Fibroblast of gingiva (primary cell): ENCODE results near the gene DIPK1B.
"Not testable (repeated sequence)": the region's sequence is repeated elsewhere in the genome, so short reads cannot be mapped to it uniquely, and the experiment has no call there.

Experiments
- DNase-seq: peaks from one replicate; pipeline ENCODE4 v3.0.0-alpha.2; 2011; ENCODE audit warnings: low read depth

The DIPK1B gene

GRCh38 chr9:136698635-136699246 is 13.6 kb upstream of the DIPK1B start:
- DNase-seq, result no peak

GRCh38 chr9:136700304-136700703 is 12.1 kb upstream of the DIPK1B start:
- no peak for DNase-seq

GRCh38 chr9:136700959-136701667 is 11.3 kb upstream of the DIPK1B start:
- no peak for DNase-seq

GRCh38 chr9:136701668-136702053 is 10.7 kb upstream of the DIPK1B start:
- DNase-seq, result no peak

- no peak for DNase-seq
These were observed 9.0 kb upstream of the DIPK1B start for GRCh38 chr9:136703276-136703860.

GRCh38 chr9:136704741-136705140 is 7.6 kb upstream of the DIPK1B start:
- not testable (repeated sequence) for DNase-seq

- DNase-seq, result no peak
These were observed 6.8 kb upstream of the DIPK1B start for GRCh38 chr9:136705564-136705963.

GRCh38 chr9:136707011-136707410 is 5.4 kb upstream of the DIPK1B start:
- DNase-seq, result no peak

- no peak for DNase-seq
These were observed 4.4 kb upstream of the DIPK1B start for GRCh38 chr9:136707849-136708517.

- DNase-seq, result no peak
These were observed 2.8 kb upstream of the DIPK1B start for GRCh38 chr9:136709454-136710109.

- no peak for DNase-seq
These were observed 1.8 kb upstream of the DIPK1B start for GRCh38 chr9:136710543-136710942.

- not testable (repeated sequence) for DNase-seq
These were observed 1.1 kb upstream of the DIPK1B start for GRCh38 chr9:136711219-136711648.

GRCh38 chr9:136712690-136713544 is 545 bp downstream of the DIPK1B start:
- no peak for DNase-seq

GRCh38 chr9:136713550-136713949 is 1.2 kb downstream of the DIPK1B start:
- no peak for DNase-seq

GRCh38 chr9:136714096-136714892 is 1.9 kb downstream of the DIPK1B start:
- DNase-seq, result no peak

- DNase-seq, result no peak
These were observed 2.5 kb downstream of the DIPK1B start for GRCh38 chr9:136714893-136715274.

GRCh38 chr9:136717399-136717798 is 5.0 kb downstream of the DIPK1B start:
- no peak for DNase-seq

- DNase-seq, result no peak
These were observed 6.2 kb downstream of the DIPK1B start for GRCh38 chr9:136718345-136719194.

- DNase-seq, result no peak
These were observed 7.0 kb downstream of the DIPK1B start for GRCh38 chr9:136719195-136719880.
